Natural killer cell (primary cell): Measurements from ENCODE around the gene CREBBP. TPM values are rescaled to one million over a fixed set of nuclear protein-coding genes. Genes with fewer than 3 reads are reported as not detected.

Experiments
- ATAC-seq, 3 donors: fragments of 150-1000 bp in 2 of 3; fragments of 200-7000 bp in 1 of 3; cut with Tn5 transposase; 1 replicate in 1 of 3; 2 replicates in 2 of 3; pipeline ENCODE4 v1.10.0; 2021; ENCODE audit warnings: mild to moderate bottlenecking in 2 of 3, moderate library complexity in 2 of 3
- DNase-seq, 2 donors: peaks; one replicate each; pipeline versions ENCODE4 v3.0.0 to v3.0.0-alpha.2; 2013 to 2021; ENCODE audit warnings: mixed read lengths in 1 of 2
- H3K27ac ChIP-seq: one replicate; pipeline ENCODE4 v1.5.1; 2013; ENCODE audit warnings: mild to moderate bottlenecking, low read length
- H3K27me3 ChIP-seq: one replicate; pipeline ENCODE4 v1.6.1; 2013; ENCODE audit warnings: low read length; ENCODE audit not compliant: control insufficient read depth, insufficient read depth
- H3K36me3 ChIP-seq: one replicate; pipeline ENCODE4 v1.6.1; 2013; ENCODE audit warnings: low read length; ENCODE audit not compliant: control insufficient read depth, insufficient read depth
- H3K4me1 ChIP-seq: one replicate; pipeline ENCODE4 v1.6.1; 2013; ENCODE audit warnings: low read length; ENCODE audit not compliant: control insufficient read depth, insufficient read depth
- H3K4me3 ChIP-seq: one replicate; pipeline ENCODE4 v1.5.1; 2013; ENCODE audit warnings: low read length
- H3K9me3 ChIP-seq: one replicate; pipeline ENCODE4 v1.6.1; 2013; ENCODE audit warnings: low read length; ENCODE audit not compliant: control insufficient read depth, insufficient read depth
- H3K27ac Mint-ChIP-seq, 2 donors: one replicate each; pipeline ENCODE4 v1.8.0; 2022; ENCODE audit warnings: mild to moderate bottlenecking in 2 of 2, mixed read lengths in 2 of 2, moderate library complexity in 1 of 2
- H3K27me3 Mint-ChIP-seq, 2 donors: one replicate each; pipeline ENCODE4 v1.8.0; 2022; ENCODE audit warnings: low read depth in 2 of 2, mixed read lengths in 2 of 2
- H3K36me3 Mint-ChIP-seq: one replicate; pipeline ENCODE4 v1.8.0; 2022; ENCODE audit warnings: mixed read lengths
- H3K4me1 Mint-ChIP-seq, 2 donors: one replicate each; pipeline ENCODE4 v1.8.0; 2022; ENCODE audit warnings: mixed read lengths in 2 of 2
- H3K4me3 Mint-ChIP-seq: one replicate; pipeline ENCODE4 v1.8.0; 2022; ENCODE audit warnings: mild to moderate bottlenecking, moderate library complexity, mixed read lengths
- H3K9me3 Mint-ChIP-seq, 2 donors: one replicate each; pipeline ENCODE4 v1.8.0; 2022; ENCODE audit warnings: mixed read lengths in 2 of 2
- CTCF ChIP-seq: fragments of 200-600 bp; IDR thresholded peaks from one replicate; pipeline ENCODE4 v1.8.0; 2022; ENCODE audit warnings: antibody characterized with exemption
- WGBS: methylation state at CpG from one replicate; pipeline ENCODE4 v1.1.7; 2013; ENCODE audit warnings: missing lambda C conversion rate; ENCODE audit not compliant: insufficient coverage; 5-methylcytosine and 5-hydroxymethylcytosine counted together
- intact Hi-C: fragments of 100-400 bp; cut with micrococcal nuclease; formaldehyde crosslinking; loops from one replicate; pipeline ENCODE4 v1.14.2; 2022
- total RNA-seq, 4 donors: library from RNA; stranded (reverse); fragments of 120-200 nt in 1 of 4; gene quantifications; one replicate each; pipeline versions ENCODE4 v1.2.3 to v1.2.4, GENCODE V29; 2013 to 2022

The CREBBP gene
- total RNA-seq, 3 donors from 2014 or later (not counting 1 experiment from before 2014, with no cell fraction given) = 197 to 234 (median 224) TPM

GRCh38 chr16:3797904-3798811 lies 82.4 kb downstream of the CREBBP start:
- Histone ChIP-seq H3K27ac (no peak overlapping the region), H3K27me3 (no peaks in the 10 kb centered on the region), H3K36me3 (peaks cover 1% of the 10 kb centered on the region), H3K4me1 (peaks cover 47% of the 10 kb centered on the region), H3K4me3 (no peak overlapping the region), H3K9me3 (no peaks in the 10 kb centered on the region)
- H3K27me3 Mint-ChIP-seq = no peaks in the 10 kb centered on the region
- peaks cover 78 to 82% of the 10 kb centered on the region in 2 donors for H3K4me1 Mint-ChIP-seq
- peak in 2 of 3 donors; percentile 34 to 35 for ATAC-seq
- peak overlapping the region; percentile 79 for H3K4me3 Mint-ChIP-seq
- WGBS = 57% methylated on average over 6 of the region's 10 CpGs
- intact Hi-C loops = loop anchor here (2.0 kb wide), 1 partner anchor 21 kb away; no protein-coding TSS in a partner anchor
- DNase-seq = peak in 1 of 2 donors; percentile 24
- H3K27ac Mint-ChIP-seq = peak overlapping the region in 1 of 2 donors; percentile 23
- H3K9me3 Mint-ChIP-seq = no peaks in the 10 kb centered on the region
- H3K36me3 Mint-ChIP-seq = no peaks in the 10 kb centered on the region
- TF ChIP-seq CTCF = no peak

- DNase-seq (peak in 1 of 2 donors; percentile 52), ATAC-seq (peak; percentile 52 to 59 (median 52))
- H3K36me3 ChIP-seq = peaks cover 8% of the 10 kb centered on the region
- H3K4me3 ChIP-seq = no peak overlapping the region
- H3K9me3 Mint-ChIP-seq = no peaks in the 10 kb centered on the region
- H3K27ac ChIP-seq = no peak overlapping the region
- H3K27me3 Mint-ChIP-seq = no peaks in the 10 kb centered on the region
- no CpG with 5 or more reads among the region's 1 CpG for WGBS
- no peaks in the 10 kb centered on the region for H3K9me3 ChIP-seq
- peaks cover 50% of the 10 kb centered on the region for H3K4me1 ChIP-seq
- H3K4me1 Mint-ChIP-seq = peaks cover 80 to 83% of the 10 kb centered on the region in 2 donors
- H3K36me3 Mint-ChIP-seq = no peaks in the 10 kb centered on the region
- intact Hi-C loops = no loop called here
- no peaks in the 10 kb centered on the region for H3K27me3 ChIP-seq
- peak overlapping the region in 1 of 2 donors; percentile 23 for H3K27ac Mint-ChIP-seq
- peak overlapping the region; percentile 79 for H3K4me3 Mint-ChIP-seq
- TF ChIP-seq CTCF = no peak
These were observed 83.0 kb downstream of the CREBBP start for GRCh38 chr16:3797473-3797872.

- Histone ChIP-seq H3K4me1 (peaks cover 47% of the 10 kb centered on the region), H3K4me3 (no peak overlapping the region), H3K27ac (no peak overlapping the region), H3K9me3 (no peaks in the 10 kb centered on the region), H3K36me3 (peaks cover 28% of the 10 kb centered on the region), H3K27me3 (no peaks in the 10 kb centered on the region)
- H3K27me3 Mint-ChIP-seq = no peaks in the 10 kb centered on the region
- peaks cover 69 to 80% of the 10 kb centered on the region in 2 donors for H3K4me1 Mint-ChIP-seq
- no peak for ATAC-seq
- DNase-seq = peak in 1 of 2 donors; percentile 32
- no peaks in the 10 kb centered on the region for H3K9me3 Mint-ChIP-seq
- H3K4me3 Mint-ChIP-seq = peak overlapping the region; percentile 54
- H3K36me3 Mint-ChIP-seq = no peaks in the 10 kb centered on the region
- 88% methylated on average over 16 of the region's 16 CpGs for WGBS
- intact Hi-C loops = no loop called here
- no peak for TF ChIP-seq CTCF
- no peak overlapping the region for H3K27ac Mint-ChIP-seq
These were observed 87.3 kb downstream of the CREBBP start for GRCh38 chr16:3793161-3793576.
